BE2C (cell line): ENCODE results near the gene BTN3A1.
"Not testable (repeated sequence)": the region's sequence is repeated elsewhere in the genome, so short reads cannot be mapped to it uniquely, and the experiment has no call there.

Experiments used
- DNase-seq: peaks from one replicate; pipeline ENCODE4 v3.0.0-alpha.2; 2020
- H3K27me3 ChIP-seq: fragments of 250-450 bp; sonication (Bioruptor Pico); 2 replicates; pipeline ENCODE4 v1.5.1; 2020; ENCODE audit warnings: mild to moderate bottlenecking
- H3K36me3 ChIP-seq: fragments of 250-450 bp; sonication (Bioruptor Pico); 2 replicates; pipeline ENCODE4 v1.5.1; 2020; ENCODE audit warnings: mild to moderate bottlenecking
- H3K4me1 ChIP-seq: fragments of 250-450 bp; sonication (Bioruptor Pico); 2 replicates; pipeline ENCODE4 v1.5.1; 2020
- H3K4me3 ChIP-seq: 2 replicates; pipeline ENCODE4 v1.5.1; 2011; ENCODE audit warnings: low read depth, low read length
- H3K9me3 ChIP-seq: fragments of 250-450 bp; sonication (Bioruptor Pico); 2 replicates; pipeline ENCODE4 v1.5.1; 2020
- CTCF ChIP-seq: IDR thresholded peaks from 2 replicates; pipeline ENCODE4 v1.5.1; 2012; ENCODE audit warnings: mild to moderate bottlenecking, low read depth, low read length

Gene BTN3A1

GRCh38 chr6:26457806-26458688 is 56.0 kb downstream of the BTN3A1 start, which contains the start of gene BTN2A1:
Gene BTN2A1 (plus strand): TSS chr6:26457955. CDS start chr6:26458637, 682 bp downstream.
- Histone ChIP-seq H3K36me3 (peaks cover 29% of the 10 kb centered on the region), H3K9me3 (no peaks in the 10 kb centered on the region), H3K4me1 (peaks cover 4% of the 10 kb centered on the region), H3K27me3 (no peaks in the 10 kb centered on the region), H3K4me3 (peak within 1 kb of the TSS; percentile 96)
- no peak for TF ChIP-seq CTCF
- DNase-seq = peak; percentile 78

GRCh38 chr6:26459023-26459810 is 57.1 kb downstream of the BTN3A1 start:
- no peaks in the 10 kb centered on the region for H3K9me3 ChIP-seq
- DNase-seq = no peak
- TF ChIP-seq CTCF = no peak
- peaks cover 4% of the 10 kb centered on the region for H3K4me1 ChIP-seq
- peak overlapping the region; percentile 96; the same call in 1 of the 2 replicates for H3K4me3 ChIP-seq
- H3K27me3 ChIP-seq = no peaks in the 10 kb centered on the region
- peaks cover 41% of the 10 kb centered on the region for H3K36me3 ChIP-seq

- H3K4me3 ChIP-seq, H3K27me3 ChIP-seq, H3K4me1 ChIP-seq, H3K9me3 ChIP-seq, DNase-seq: not testable (repeated sequence)
- peaks cover 61% of the 10 kb centered on the region for H3K36me3 ChIP-seq
These were observed 59.3 kb downstream of the BTN3A1 start for GRCh38 chr6:26461353-26461752.

- Histone ChIP-seq H3K36me3 (peaks cover 83% of the 10 kb centered on the region), H3K9me3 (no peaks in the 10 kb centered on the region), H3K4me3 (no peak overlapping the region), H3K27me3 (no peaks in the 10 kb centered on the region), H3K4me1 (no peaks in the 10 kb centered on the region)
- no peak for DNase-seq
- no peak for TF ChIP-seq CTCF
These were observed 61.9 kb downstream of the BTN3A1 start for GRCh38 chr6:26464014-26464413.

- TF ChIP-seq CTCF = no peak
- DNase-seq = no peak
- Histone ChIP-seq H3K27me3 (no peaks in the 10 kb centered on the region), H3K4me1 (no peaks in the 10 kb centered on the region), H3K36me3 (peaks cover 83% of the 10 kb centered on the region), H3K4me3 (no peak overlapping the region), H3K9me3 (no peaks in the 10 kb centered on the region)
These were observed 62.5 kb downstream of the BTN3A1 start for GRCh38 chr6:26464416-26465131.
